AG04450 (cell line): ENCODE results near the gene SLC12A5. TPM values are rescaled to one million over a fixed set of nuclear protein-coding genes. Genes with fewer than 3 reads are reported as not detected.
A peak's percentile ranks its signal among the peaks of the same experiment; 100 is the strongest.

Source experiments
- CTCF ChIA-PET: fragments of 300-600, 350-600 bp; formaldehyde crosslinking; extraction: SDS; loops from one replicate; lab custom pipeline; 2022; ENCODE audit warnings: antibody characterized with exemption, inconsistent platforms; lab: Charles Lee
- POLR2A ChIA-PET: fragments of 350-600 bp; formaldehyde crosslinking; extraction: SDS; loops from one replicate; lab custom pipeline; 2021; ENCODE audit warnings: antibody characterized with exemption, inconsistent platforms; lab: Yijun Ruan, JAX
- DNase-seq: peaks from one replicate; pipeline ENCODE4 v3.0.0-alpha.2; 2011; ENCODE audit warnings: low read depth, low spot score
- H3K27ac ChIP-seq: one replicate; pipeline ENCODE4 v1.5.1; 2012; ENCODE audit warnings: low read depth, low read length, control low read depth
- H3K27me3 ChIP-seq: one replicate; pipeline ENCODE4 v1.6.0; 2012; ENCODE audit warnings: low read length; ENCODE audit not compliant: control insufficient read depth, insufficient read depth
- H3K4me3 ChIP-seq: 2 replicates; pipeline ENCODE4 v1.5.1; 2011; ENCODE audit warnings: mild to moderate bottlenecking, low read depth, low read length, control low read depth
- H3K9me3 ChIP-seq: 2 replicates; pipeline ENCODE4 v1.5.1; 2012; ENCODE audit warnings: low read length; ENCODE audit not compliant: control insufficient read depth, insufficient read depth
- polyA plus RNA-seq: library from polyadenylated mRNA; depleted of rRNA; stranded (reverse); fragments of >200 nt; gene quantifications from 2 replicates; pipeline ENCODE4 v1.2.3, GENCODE V29; 2011
- TF ChIP-seq, protein P1 (sequence below): IDR thresholded peaks from 2 replicates; pipeline ENCODE4 v1.5.1; 2011; ENCODE audit warnings: low read depth, low read length, control low read depth, inconsistent platforms

Gene SLC12A5
- polyA plus RNA-seq, 1 experiment: 0.55 TPM

- DNase-seq: no peak
- CTCF ChIA-PET: interaction anchor here (0.6 kb wide), 1 partner anchor 69 kb away, joined by 3 read pairs; no protein-coding TSS in a partner anchor
- TF ChIP-seq, protein P1, sequence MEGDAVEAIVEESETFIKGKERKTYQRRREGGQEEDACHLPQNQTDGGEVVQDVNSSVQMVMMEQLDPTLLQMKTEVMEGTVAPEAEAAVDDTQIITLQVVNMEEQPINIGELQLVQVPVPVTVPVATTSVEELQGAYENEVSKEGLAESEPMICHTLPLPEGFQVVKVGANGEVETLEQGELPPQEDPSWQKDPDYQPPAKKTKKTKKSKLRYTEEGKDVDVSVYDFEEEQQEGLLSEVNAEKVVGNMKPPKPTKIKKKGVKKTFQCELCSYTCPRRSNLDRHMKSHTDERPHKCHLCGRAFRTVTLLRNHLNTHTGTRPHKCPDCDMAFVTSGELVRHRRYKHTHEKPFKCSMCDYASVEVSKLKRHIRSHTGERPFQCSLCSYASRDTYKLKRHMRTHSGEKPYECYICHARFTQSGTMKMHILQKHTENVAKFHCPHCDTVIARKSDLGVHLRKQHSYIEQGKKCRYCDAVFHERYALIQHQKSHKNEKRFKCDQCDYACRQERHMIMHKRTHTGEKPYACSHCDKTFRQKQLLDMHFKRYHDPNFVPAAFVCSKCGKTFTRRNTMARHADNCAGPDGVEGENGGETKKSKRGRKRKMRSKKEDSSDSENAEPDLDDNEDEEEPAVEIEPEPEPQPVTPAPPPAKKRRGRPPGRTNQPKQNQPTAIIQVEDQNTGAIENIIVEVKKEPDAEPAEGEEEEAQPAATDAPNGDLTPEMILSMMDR: no peak
- Histone ChIP-seq H3K9me3 (peaks cover 21% of the 10 kb centered on the region), H3K27me3 (peaks cover 74% of the 10 kb centered on the region), H3K4me3 (no peak overlapping the region), H3K27ac (no peak overlapping the region)
- POLR2A ChIA-PET: no interaction called here
Observed at GRCh38 chr20:46010491-46011391, 18.3 kb upstream of the SLC12A5 start.

DNA sequence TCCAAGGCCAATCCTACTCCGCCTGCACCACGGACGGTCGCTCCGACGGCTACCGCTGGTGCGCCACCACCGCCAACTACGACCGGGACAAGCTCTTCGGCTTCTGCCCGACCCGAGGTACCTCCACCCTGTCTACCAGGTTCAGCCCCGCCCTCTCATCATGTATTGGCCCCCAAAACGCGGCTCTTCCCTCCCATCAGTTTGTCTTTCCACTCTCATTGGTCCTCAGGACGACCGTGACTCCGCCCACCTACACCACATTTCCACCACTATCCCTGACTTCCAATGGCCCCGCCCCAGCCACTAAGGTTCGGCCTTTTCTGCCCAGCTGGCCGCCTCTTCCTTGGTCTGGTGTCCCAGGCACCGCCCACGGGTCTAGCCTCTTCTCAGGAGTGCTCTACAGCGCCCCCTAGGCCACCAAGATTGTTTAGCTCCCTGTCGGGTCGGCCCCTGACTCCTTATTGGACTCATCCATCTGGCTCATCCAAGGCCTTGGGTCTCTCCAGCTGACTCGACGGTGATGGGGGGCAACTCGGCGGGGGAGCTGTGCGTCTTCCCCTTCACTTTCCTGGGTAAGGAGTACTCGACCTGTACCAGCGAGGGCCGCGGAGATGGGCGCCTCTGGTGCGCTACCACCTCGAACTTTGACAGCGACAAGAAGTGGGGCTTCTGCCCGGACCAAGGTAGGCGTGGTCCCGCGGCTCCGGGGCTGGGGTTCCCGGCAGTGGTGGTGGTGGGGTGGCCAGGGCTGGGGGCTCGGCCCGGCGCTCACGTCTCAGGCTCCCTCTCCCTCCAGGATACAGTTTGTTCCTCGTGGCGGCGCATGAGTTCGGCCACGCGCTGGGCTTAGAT is 17.2 kb upstream of the SLC12A5 start:
- peaks cover 73% of the 10 kb centered on the region for H3K27me3 ChIP-seq
- DNase-seq: no peak
- H3K27ac ChIP-seq: no peak overlapping the region
- ChIA-PET CTCF (interaction anchor here (0.6 to 3.4 kb wide), 5 partner anchors 12 to 1164 kb away, joined by 3 to 29 read pairs (median 4); no protein-coding TSS in a partner anchor), POLR2A (no interaction called here)
- no peak overlapping the region for H3K4me3 ChIP-seq
- TF ChIP-seq, protein P1: peak; percentile 16; the same call in 1 of the 2 replicates
- peaks cover 21% of the 10 kb centered on the region for H3K9me3 ChIP-seq

GRCh38 chr20:46012921-46013320 is 16.1 kb upstream of the SLC12A5 start:
- Histone ChIP-seq H3K27me3 (peaks cover 78% of the 10 kb centered on the region), H3K27ac (no peak overlapping the region), H3K4me3 (no peak overlapping the region), H3K9me3 (peaks cover 21% of the 10 kb centered on the region)
- CTCF ChIA-PET: interaction anchor here (0.6 to 3.4 kb wide), 19 partner anchors 8 to 394 kb away, joined by 3 to 29 read pairs (median 6); no protein-coding TSS in a partner anchor
- POLR2A ChIA-PET: no interaction called here
- TF ChIP-seq, protein P1: no peak
- DNase-seq: no peak

DNA sequence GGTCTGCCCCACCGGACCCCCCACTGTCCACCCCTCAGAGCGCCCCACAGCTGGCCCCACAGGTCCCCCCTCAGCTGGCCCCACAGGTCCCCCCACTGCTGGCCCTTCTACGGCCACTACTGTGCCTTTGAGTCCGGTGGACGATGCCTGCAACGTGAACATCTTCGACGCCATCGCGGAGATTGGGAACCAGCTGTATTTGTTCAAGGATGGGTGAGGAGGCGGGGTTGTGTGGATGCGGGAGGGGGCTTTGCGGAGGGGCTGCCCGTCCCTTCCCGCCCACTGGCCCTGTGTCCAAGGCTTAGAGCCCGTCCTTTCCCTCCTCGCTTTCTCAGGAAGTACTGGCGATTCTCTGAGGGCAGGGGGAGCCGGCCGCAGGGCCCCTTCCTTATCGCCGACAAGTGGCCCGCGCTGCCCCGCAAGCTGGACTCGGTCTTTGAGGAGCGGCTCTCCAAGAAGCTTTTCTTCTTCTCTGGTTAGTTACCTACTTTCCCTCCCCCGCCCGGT is 15.6 kb upstream of the SLC12A5 start:
- TF ChIP-seq, protein P1: no peak
- peaks cover 75% of the 10 kb centered on the region for H3K27me3 ChIP-seq
- CTCF ChIA-PET: interaction anchor here (0.6 to 3.4 kb wide), 24 partner anchors 9 to 394 kb away, joined by 3 to 29 read pairs (median 5); partner anchors contain the start of gene SLC12A5

More for the DNA sequence above, 15.6 kb upstream of the SLC12A5 start:
- H3K27ac ChIP-seq: no peak overlapping the region
- POLR2A ChIA-PET: no interaction called here
- peaks cover 21% of the 10 kb centered on the region for H3K9me3 ChIP-seq
- no peak overlapping the region for H3K4me3 ChIP-seq
- no peak for DNase-seq
